Prostate gland (tissue), 2 donors: ENCODE data around the gene WDR64. TPM values are rescaled to one million over a fixed set of nuclear protein-coding genes. Genes with fewer than 3 reads are reported as not detected.

ENCODE experiments used
- DNase-seq: peaks from one replicate; pipeline ENCODE4 v3.0.0-alpha.2; 2019; ENCODE audit warnings: low spot score
- H3K27ac ChIP-seq, 2 donors: fragments of 200-600 bp; sonication (generic); 2 replicates each; pipeline ENCODE4 v1.5.1; 2017 to 2019
- H3K27me3 ChIP-seq: fragments of 200-600 bp; sonication (generic); replicated peaks from 2 replicates; pipeline ENCODE4 v1.5.1; 2019; ENCODE audit not compliant: insufficient read depth
- H3K36me3 ChIP-seq, 2 donors: fragments of 200-600 bp; sonication (generic); 1 replicate in 1 of 2; 2 replicates in 1 of 2; pipeline versions ENCODE4 v1.5.1 to v1.8.1; 2017 to 2019
- H3K4me1 ChIP-seq: fragments of 200-600 bp; sonication (generic); replicated peaks from 2 replicates; pipeline ENCODE4 v1.5.1; 2019
- H3K4me3 ChIP-seq, 2 donors: fragments of 200-600 bp; sonication (generic); 2 replicates each; pipeline ENCODE4 v1.5.1; 2017 to 2019
- H3K9me3 ChIP-seq: fragments of 200-600 bp; sonication (generic); 2 replicates; pipeline ENCODE4 v1.5.1; 2017
- CTCF ChIP-seq, 4 experiments: fragments of 200-600 bp in 2 of 4; fragments of 450-650 bp in 2 of 4; sonication (generic) in 2 of 4; IDR thresholded peaks; 1 replicate in 3 of 4; 2 replicates in 1 of 4; pipeline ENCODE4 v1.5.1; 2016 to 2019; ENCODE audit warnings: antibody characterized with exemption in 4 of 4, mild to moderate bottlenecking in 2 of 4, moderate library complexity in 2 of 4
- POLR2A ChIP-seq: fragments of 450-650 bp; IDR thresholded peaks from one replicate; pipeline ENCODE4 v1.6.1; 2016; ENCODE audit warnings: antibody characterized with exemption, mild to moderate bottlenecking
- POLR2AphosphoS5 ChIP-seq: sonication (generic); formaldehyde crosslinking; IDR thresholded peaks from one replicate; pipeline ENCODE4 v1.6.1; 2017; ENCODE audit warnings: antibody characterized with exemption
- WGBS: methylation state at CpG from one replicate; pipeline ENCODE4 v1.1.5; 2018; 5-methylcytosine and 5-hydroxymethylcytosine counted together
- intact Hi-C: fragments of 100-400 bp; cut with DNase I; formaldehyde crosslinking; loops from one replicate; pipeline ENCODE4 v1.14.2; 2022
- total RNA-seq, 2 donors: library from RNA; depleted of rRNA; stranded (reverse); fragments of >200 nt; gene quantifications; one replicate each; pipeline ENCODE4 v1.1.0, GENCODE V29; 2016

WDR64 gene
- total RNA-seq, 2 donors from 2014 or later: 0.91 TPM; not detected in 1

- H3K4me1 ChIP-seq: no peaks in the 10 kb centered on the region
- WGBS: 37% methylated on average over 3 of the region's 3 CpGs
- intact Hi-C loops: no loop called here
- H3K27ac ChIP-seq: no peak overlapping the region
- TF ChIP-seq CTCF (IDR thresholded peaks at IDR 0.05) (no peak), POLR2AphosphoS5 (no peak)
- H3K9me3 ChIP-seq: no peaks in the 10 kb centered on the region
- H3K4me3 ChIP-seq: no peak overlapping the region
- no peak for DNase-seq
- H3K36me3 ChIP-seq: no peaks in the 10 kb centered on the region
- H3K27me3 ChIP-seq: no peaks in the 10 kb centered on the region
Observed at GRCh38 chr1:241608379-241609033, 43.6 kb upstream of the WDR64 start.

GRCh38 chr1:241610056-241610815, 41.8 kb upstream of the WDR64 start:
- Histone ChIP-seq H3K4me3 (no peak overlapping the region), H3K27ac (no peak overlapping the region), H3K4me1 (no peaks in the 10 kb centered on the region), H3K9me3 (no peaks in the 10 kb centered on the region), H3K36me3 (no peaks in the 10 kb centered on the region), H3K27me3 (no peaks in the 10 kb centered on the region)
- WGBS: 32% methylated on average over 8 of the region's 8 CpGs
- DNase-seq: peak; percentile 57
- no peak for TF ChIP-seq POLR2A
- TF ChIP-seq POLR2AphosphoS5: peak; percentile 65
- intact Hi-C loops: loop anchor here (10.0 kb wide), 2 partner anchors 225 to 395 kb away; no protein-coding TSS in a partner anchor

GRCh38 chr1:241611063-241611462, 41.0 kb upstream of the WDR64 start:
- peak; percentile 17 for DNase-seq
- 24% methylated on average over 3 of the region's 3 CpGs for WGBS
- no peak overlapping the region for H3K27ac ChIP-seq
- no peaks in the 10 kb centered on the region for H3K36me3 ChIP-seq
- H3K9me3 ChIP-seq: no peaks in the 10 kb centered on the region
- no peak for TF ChIP-seq POLR2A
- TF ChIP-seq CTCF (IDR thresholded peaks at IDR 0.05): peak in 3 of 4 experiments; percentile 59 to 73 (median 66)
- intact Hi-C loops: loop anchor here (10.0 kb wide), 2 partner anchors 224 to 394 kb away; no protein-coding TSS in a partner anchor
- H3K4me1 ChIP-seq: no peaks in the 10 kb centered on the region
- no peaks in the 10 kb centered on the region for H3K27me3 ChIP-seq
- no peak overlapping the region for H3K4me3 ChIP-seq

GRCh38 chr1:241611736-241612135, 40.3 kb upstream of the WDR64 start:
- H3K36me3 ChIP-seq: no peaks in the 10 kb centered on the region
- TF ChIP-seq CTCF (IDR thresholded peaks at IDR 0.05) (no peak), POLR2AphosphoS5 (no peak), POLR2A (no peak)
- WGBS: 90% methylated on average over 1 of the region's 1 CpG
- intact Hi-C loops: loop anchor here (10.0 kb wide), 2 partner anchors 223 to 393 kb away; no protein-coding TSS in a partner anchor
- DNase-seq: no peak
- H3K27me3 ChIP-seq: no peaks in the 10 kb centered on the region
- no peak overlapping the region for H3K4me3 ChIP-seq
- no peaks in the 10 kb centered on the region for H3K9me3 ChIP-seq
- no peak overlapping the region for H3K27ac ChIP-seq
- H3K4me1 ChIP-seq: no peaks in the 10 kb centered on the region

GRCh38 chr1:241612533-241613477, 39.3 kb upstream of the WDR64 start:
- Histone ChIP-seq H3K27me3 (no peaks in the 10 kb centered on the region), H3K4me1 (no peaks in the 10 kb centered on the region), H3K9me3 (no peaks in the 10 kb centered on the region), H3K4me3 (no peak overlapping the region), H3K36me3 (no peaks in the 10 kb centered on the region), H3K27ac (no peak overlapping the region)
- DNase-seq: no peak
- TF ChIP-seq CTCF (IDR thresholded peaks at IDR 0.05): no peak
- no peak for TF ChIP-seq POLR2AphosphoS5
- TF ChIP-seq POLR2A: no peak
- intact Hi-C loops: loop anchor here (10.0 kb wide), 2 partner anchors 222 to 392 kb away; no protein-coding TSS in a partner anchor
- WGBS: 85% methylated on average over 9 of the region's 9 CpGs
